ENCODE results near the gene MX1. TPM values are rescaled to one million over a fixed set of nuclear protein-coding genes. Genes with fewer than 3 reads are reported as not detected.

Gene MX1
- total and polyA plus RNA-seq, 11 donors, result 6.2 to 53.9 (median 13.6) TPM

DNA sequence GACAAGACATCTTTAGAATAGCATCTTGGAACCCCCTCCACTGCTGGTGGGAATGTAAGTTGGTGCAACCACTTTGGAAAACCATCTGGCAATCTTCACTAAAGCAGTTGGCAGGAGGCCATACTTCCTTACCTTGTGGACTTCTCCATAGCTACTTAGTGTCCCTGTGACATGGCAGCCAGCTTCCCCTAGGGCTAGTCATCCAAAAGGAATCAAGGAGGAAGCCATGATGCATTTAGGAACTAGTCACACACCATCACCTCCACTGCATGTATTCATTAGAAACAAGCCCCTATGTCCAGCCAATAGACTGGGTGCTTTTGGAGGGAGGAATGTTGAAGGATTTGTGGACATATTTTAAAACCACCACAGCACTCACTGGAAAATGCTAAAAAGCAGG is 44.3 kb upstream of the MX1 start:
- no peak for ATAC-seq
- Histone ChIP-seq H3K36me3 (peaks cover 0 to 96% (median 61%) of the 10 kb centered on the region in 9 donors), H3K4me3 (no peak overlapping the region), H3K9me3 (no peaks in the 10 kb centered on the region), H3K4me1 (no peaks in the 10 kb centered on the region), H3K27ac (no peak overlapping the region), H3K27me3 (no peaks in the 10 kb centered on the region)
- no peak for TF ChIP-seq POLR2A (IDR thresholded peaks at IDR 0.05)
- TF ChIP-seq, protein P1, sequence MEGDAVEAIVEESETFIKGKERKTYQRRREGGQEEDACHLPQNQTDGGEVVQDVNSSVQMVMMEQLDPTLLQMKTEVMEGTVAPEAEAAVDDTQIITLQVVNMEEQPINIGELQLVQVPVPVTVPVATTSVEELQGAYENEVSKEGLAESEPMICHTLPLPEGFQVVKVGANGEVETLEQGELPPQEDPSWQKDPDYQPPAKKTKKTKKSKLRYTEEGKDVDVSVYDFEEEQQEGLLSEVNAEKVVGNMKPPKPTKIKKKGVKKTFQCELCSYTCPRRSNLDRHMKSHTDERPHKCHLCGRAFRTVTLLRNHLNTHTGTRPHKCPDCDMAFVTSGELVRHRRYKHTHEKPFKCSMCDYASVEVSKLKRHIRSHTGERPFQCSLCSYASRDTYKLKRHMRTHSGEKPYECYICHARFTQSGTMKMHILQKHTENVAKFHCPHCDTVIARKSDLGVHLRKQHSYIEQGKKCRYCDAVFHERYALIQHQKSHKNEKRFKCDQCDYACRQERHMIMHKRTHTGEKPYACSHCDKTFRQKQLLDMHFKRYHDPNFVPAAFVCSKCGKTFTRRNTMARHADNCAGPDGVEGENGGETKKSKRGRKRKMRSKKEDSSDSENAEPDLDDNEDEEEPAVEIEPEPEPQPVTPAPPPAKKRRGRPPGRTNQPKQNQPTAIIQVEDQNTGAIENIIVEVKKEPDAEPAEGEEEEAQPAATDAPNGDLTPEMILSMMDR (IDR thresholded peaks at IDR 0.05), result no peak
- no peak for DNase-seq
- intact Hi-C loops (cut with DNase I), result no loop called here

DNA sequence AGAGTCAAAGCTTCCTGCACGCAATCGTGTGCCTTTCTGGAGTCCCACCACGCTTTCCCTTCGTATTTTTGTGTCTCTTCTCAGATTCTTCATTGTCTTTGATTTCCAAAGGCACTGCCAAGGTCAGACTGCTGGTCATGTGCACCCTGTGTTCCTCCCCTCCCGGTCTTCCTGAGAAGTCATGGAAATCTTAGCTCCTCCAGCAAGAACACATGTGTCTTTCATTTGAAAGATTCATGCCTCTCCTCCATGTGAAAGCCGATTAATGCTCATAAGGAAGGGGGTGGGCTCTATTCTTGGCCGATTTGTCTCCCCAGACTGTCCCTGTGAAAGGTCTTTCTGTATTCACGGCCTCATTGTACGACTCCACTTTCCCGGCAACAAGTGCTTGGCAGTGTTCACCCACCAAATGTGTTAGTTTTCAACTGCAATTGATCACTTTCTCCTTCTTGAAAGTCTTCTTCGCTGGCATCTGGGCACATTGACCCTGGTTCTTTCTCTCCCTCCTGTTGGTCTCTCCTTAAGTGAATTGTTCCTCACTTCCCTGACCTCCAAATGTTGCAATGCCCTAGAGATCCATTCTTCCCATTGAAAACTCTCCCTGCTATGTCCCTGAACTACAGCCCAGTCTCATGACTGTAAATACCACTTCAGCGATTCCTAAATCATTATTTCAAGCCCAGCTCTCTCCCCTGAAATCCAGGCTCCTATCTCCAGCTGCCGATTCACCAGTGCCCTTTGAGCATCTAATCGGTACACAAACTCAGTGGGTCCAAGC is 38.8 kb upstream of the MX1 start:
- 85 to 90% (median 86%) methylated on average over 14 of the region's 14 CpGs for WGBS, 4 donors
- DNase-seq (peak in 1 of 5 donors; percentile 4), ATAC-seq (no peak)
- H3K27ac ChIP-seq, result peak overlapping the region in 2 of 12 donors; percentile 9 to 24
- H3K9me3 ChIP-seq, result no peaks in the 10 kb centered on the region
- no peak for TF ChIP-seq POLR2A (IDR thresholded peaks at IDR 0.05)
- TF ChIP-seq, protein P1 (IDR thresholded peaks at IDR 0.05), result no peak
- no peak overlapping the region for H3K4me3 ChIP-seq
- H3K27me3 ChIP-seq, result no peaks in the 10 kb centered on the region
- peaks cover 2 to 95% (median 54%) of the 10 kb centered on the region in 9 donors for H3K36me3 ChIP-seq
- intact Hi-C loops (cut with DNase I), result no loop called here
- H3K4me1 ChIP-seq, result no peaks in the 10 kb centered on the region

DNA sequence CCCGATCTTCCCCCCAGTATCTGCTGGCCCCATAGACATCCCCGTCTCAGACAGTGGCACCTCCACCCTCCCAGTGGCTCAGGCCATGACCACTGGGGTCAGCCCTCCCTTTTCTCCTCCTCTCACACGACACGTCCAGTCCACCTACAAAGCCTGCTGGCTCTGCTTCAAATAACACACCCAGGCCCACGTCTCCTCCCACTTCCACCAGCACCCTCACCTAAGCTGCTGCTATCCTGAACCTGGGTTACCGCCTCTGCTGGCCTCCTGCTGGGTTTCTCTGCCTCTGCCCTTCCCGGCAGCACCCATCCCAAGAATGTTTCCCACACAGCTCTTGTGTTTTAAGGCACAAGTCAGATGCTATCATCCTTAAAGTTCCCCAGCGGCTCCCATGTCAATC is 38.2 kb upstream of the MX1 start:
- H3K9me3 ChIP-seq, result no peaks in the 10 kb centered on the region
- H3K27me3 ChIP-seq, result no peaks in the 10 kb centered on the region
- TF ChIP-seq POLR2A (IDR thresholded peaks at IDR 0.05), result no peak
- TF ChIP-seq, protein P1 (IDR thresholded peaks at IDR 0.05), result no peak
- intact Hi-C loops (cut with DNase I), result no loop called here
- DNase-seq, result peak in 1 of 5 donors; percentile 13
- H3K4me3 ChIP-seq, result no peak overlapping the region
- 85 to 93% (median 86%) methylated on average over 8 of the region's 8 CpGs for WGBS, 4 donors
- H3K27ac ChIP-seq, result peak overlapping the region in 2 of 12 donors; percentile 9 to 24
- no peaks in the 10 kb centered on the region for H3K4me1 ChIP-seq
- peaks cover 2 to 94% (median 49%) of the 10 kb centered on the region in 9 donors for H3K36me3 ChIP-seq
- ATAC-seq, result no peak

- H3K9me3 ChIP-seq, result no peaks in the 10 kb centered on the region
- no peaks in the 10 kb centered on the region for H3K4me1 ChIP-seq
- no peak overlapping the region for H3K27ac ChIP-seq
- TF ChIP-seq, protein P1 (IDR thresholded peaks at IDR 0.05), result no peak
- no peak for TF ChIP-seq POLR2A (IDR thresholded peaks at IDR 0.05)
- no peak for ATAC-seq
- peaks cover 2 to 94% (median 44%) of the 10 kb centered on the region in 9 donors for H3K36me3 ChIP-seq
- WGBS, 4 donors, result 95 to 99% (median 96%) methylated on average over 14 of the region's 14 CpGs
- no peak overlapping the region for H3K4me3 ChIP-seq
- no peaks in the 10 kb centered on the region for H3K27me3 ChIP-seq
- DNase-seq, result no peak
- intact Hi-C loops (cut with DNase I), result no loop called here
Measured at GRCh38 chr21:41388259-41388658, 37.8 kb upstream of the MX1 start.
